HEK293 (cell line): ENCODE measurements around the gene NPW.

Experiments used
- BCL11A ChIP-seq: fragments of 450-650 bp; formaldehyde crosslinking; IDR thresholded peaks from 2 replicates; pipeline ENCODE4 v1.5.1; 2016; ENCODE audit warnings: low read depth, missing biosample characterization, missing genetic modification characterization
- CTCF ChIP-seq: fragments of 450-650 bp; formaldehyde crosslinking; IDR thresholded peaks from 2 replicates; pipeline ENCODE4 v1.5.1; 2016; ENCODE audit warnings: missing biosample characterization, missing genetic modification characterization
- KLF16 ChIP-seq: fragments of 450-650 bp; formaldehyde crosslinking; IDR thresholded peaks from 2 replicates; pipeline ENCODE4 v1.5.1; 2017; ENCODE audit warnings: missing biosample characterization, missing genetic modification characterization
- SP3 ChIP-seq: fragments of 450-650 bp; formaldehyde crosslinking; IDR thresholded peaks from 2 replicates; pipeline ENCODE4 v1.5.1; 2016; ENCODE audit warnings: missing biosample characterization, missing genetic modification characterization
- ZBTB1 ChIP-seq: fragments of 450-650 bp; formaldehyde crosslinking; IDR thresholded peaks from 2 replicates; pipeline ENCODE4 v1.5.1; 2016; ENCODE audit warnings: missing biosample characterization, missing genetic modification characterization
- ZNF214 ChIP-seq: fragments of 450-650 bp; formaldehyde crosslinking; IDR thresholded peaks from 2 replicates; pipeline ENCODE4 v1.5.1; 2017; ENCODE audit warnings: missing biosample characterization, mild to moderate bottlenecking, missing genetic modification characterization, borderline replicate concordance
- ZNF510 ChIP-seq: fragments of 450-650 bp; formaldehyde crosslinking; IDR thresholded peaks from 2 replicates; pipeline ENCODE4 v1.5.1; 2018; ENCODE audit warnings: mild to moderate bottlenecking, missing genetic modification characterization, missing biosample characterization; ENCODE audit not compliant: insufficient replicate concordance
- ZNF558 ChIP-seq: fragments of 450-650 bp; formaldehyde crosslinking; IDR thresholded peaks from 2 replicates; pipeline ENCODE4 v1.5.1; 2016; ENCODE audit warnings: missing biosample characterization, missing genetic modification characterization
- ZNF596 ChIP-seq: fragments of 450-650 bp; IDR thresholded peaks from 2 replicates; pipeline ENCODE4 v1.5.0; 2018; ENCODE audit warnings: missing biosample characterization, mild to moderate bottlenecking, missing genetic modification characterization, moderate library complexity
- ZNF776 ChIP-seq: fragments of 450-650 bp; formaldehyde crosslinking; IDR thresholded peaks from 2 replicates; pipeline ENCODE4 v1.5.0; 2017; ENCODE audit warnings: missing biosample characterization, missing genetic modification characterization, borderline replicate concordance

- TF ChIP-seq ZNF558 (tag by site-specific recombination), result no peak
- TF ChIP-seq ZNF510 (tag by site-specific recombination), result no peak
- no peak for TF ChIP-seq KLF16 (tag by site-specific recombination)
- TF ChIP-seq SP3 (tag by site-specific recombination), result no peak
- TF ChIP-seq CTCF (tag by site-specific recombination), result no peak
- no peak for TF ChIP-seq ZNF776 (tag by site-specific recombination)
- TF ChIP-seq ZBTB1 (tag by site-specific recombination), result no peak
- TF ChIP-seq ZNF214 (tag by site-specific recombination), result no peak
- TF ChIP-seq BCL11A (tag by site-specific recombination), result no peak
- TF ChIP-seq ZNF596 (tag by site-specific recombination), result no peak
These were observed 32.4 kb upstream of the NPW start for GRCh38 chr16:1987198-1987597.
